HG03457 (cell line): ENCODE results near the gene CD40LG.

Experiments used
- ATAC-seq: cut with Tn5 transposase; IDR thresholded peaks from one replicate; pipeline ENCODE4 v1.9.1; 2021; ENCODE audit warnings: moderate number of reproducible peaks; ENCODE audit not compliant: unreplicated experiment

Gene CD40LG

GRCh38 chrX:136646602-136647239 lies 1.2 kb upstream of the CD40LG start:
- ATAC-seq: no peak

GRCh38 chrX:136650811-136651210 lies 2.9 kb downstream of the CD40LG start:
- ATAC-seq: no peak

- no peak for ATAC-seq
These were observed 5.1 kb downstream of the CD40LG start for GRCh38 chrX:136652822-136653723.

GRCh38 chrX:136656361-136656964 lies 8.5 kb downstream of the CD40LG start:
- ATAC-seq: no peak

- ATAC-seq: no peak
These were observed 10.2 kb downstream of the CD40LG start for GRCh38 chrX:136658151-136658550.

DNA sequence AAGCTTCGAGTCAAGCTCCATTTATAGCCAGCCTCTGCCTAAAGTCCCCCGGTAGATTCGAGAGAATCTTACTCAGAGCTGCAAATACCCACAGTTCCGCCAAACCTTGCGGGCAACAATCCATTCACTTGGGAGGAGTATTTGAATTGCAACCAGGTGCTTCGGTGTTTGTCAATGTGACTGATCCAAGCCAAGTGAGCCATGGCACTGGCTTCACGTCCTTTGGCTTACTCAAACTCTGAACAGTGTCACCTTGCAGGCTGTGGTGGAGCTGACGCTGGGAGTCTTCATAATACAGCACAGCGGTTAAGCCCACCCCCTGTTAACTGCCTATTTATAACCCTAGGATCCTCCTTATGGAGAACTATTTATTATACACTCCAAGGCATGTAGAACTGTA lies 11.2 kb downstream of the CD40LG start:
- ATAC-seq: no peak

DNA sequence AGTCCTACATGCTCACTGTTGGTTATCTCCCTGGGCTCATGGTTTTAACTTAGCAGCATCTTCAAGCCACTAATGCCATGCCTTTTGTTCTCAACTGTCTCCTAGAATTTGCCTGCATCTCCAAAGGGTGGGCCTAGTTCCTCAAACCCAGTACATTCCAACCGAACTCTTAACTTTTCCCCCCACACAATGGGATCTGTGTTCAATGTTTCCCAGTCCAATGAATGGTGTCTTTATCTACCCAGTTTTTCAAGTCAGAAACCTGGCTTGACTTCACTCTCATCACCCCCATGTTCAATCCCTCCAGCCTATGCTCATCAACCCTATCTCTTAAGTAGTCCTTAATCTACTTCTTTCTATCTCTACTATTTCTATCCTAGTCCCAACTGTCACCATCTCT lies 12.9 kb downstream of the CD40LG start:
- no peak for ATAC-seq

DNA sequence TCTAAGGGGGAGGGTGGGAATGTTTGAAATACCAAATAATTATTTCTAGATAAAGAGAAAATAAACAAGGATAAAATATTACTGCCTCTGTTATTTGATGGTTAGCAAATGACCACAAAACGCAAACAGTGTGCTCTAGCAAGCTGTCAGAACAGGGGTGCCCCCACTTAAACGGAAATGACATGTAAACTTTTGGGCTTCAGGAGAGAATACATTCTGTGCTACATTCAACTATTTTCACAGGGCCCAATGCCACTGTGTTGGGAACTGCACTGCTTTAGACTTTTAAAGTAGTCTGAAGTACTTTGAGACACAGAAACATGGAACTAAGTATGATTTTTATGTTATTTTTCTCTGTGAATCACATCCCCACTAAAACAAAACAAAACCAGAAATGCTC lies 14.1 kb downstream of the CD40LG start:
- no peak for ATAC-seq

GRCh38 chrX:136662976-136663375 lies 15.0 kb downstream of the CD40LG start:
- no peak for ATAC-seq

DNA sequence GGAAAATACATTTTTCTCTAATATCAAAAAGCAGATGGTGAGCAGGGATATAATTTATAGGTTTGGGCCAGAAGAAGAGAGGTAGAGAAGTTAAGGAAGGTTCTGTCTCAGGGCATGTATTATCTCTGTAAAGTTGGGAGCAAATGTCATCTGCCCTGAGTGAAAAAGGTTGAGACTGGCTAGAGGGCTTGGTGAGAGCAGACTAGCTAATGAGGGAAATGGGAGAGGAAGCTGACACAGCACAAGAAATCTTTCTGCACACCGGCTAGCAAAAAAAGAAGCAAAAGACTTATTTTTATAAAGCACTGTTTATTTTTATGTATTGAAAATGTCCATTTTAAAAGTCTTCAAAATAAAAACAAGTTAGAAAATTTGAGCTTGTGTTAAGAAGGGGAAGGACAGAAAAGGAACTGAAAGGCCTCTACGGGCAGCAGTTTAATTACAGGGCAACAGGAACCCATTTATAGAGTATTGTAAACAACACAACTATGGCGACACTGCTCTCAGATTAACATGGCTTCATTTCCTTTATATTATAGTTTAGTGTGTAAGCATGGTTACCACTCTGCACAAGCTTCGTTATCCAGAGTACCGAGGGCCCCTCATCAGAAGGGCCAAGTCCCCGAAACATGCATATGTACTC lies 17.4 kb downstream of the CD40LG start:
- ATAC-seq: no peak

GRCh38 chrX:136666088-136666487 lies 18.1 kb downstream of the CD40LG start:
- no peak for ATAC-seq

GRCh38 chrX:136667446-136668168 lies 19.6 kb downstream of the CD40LG start:
- no peak for ATAC-seq

GRCh38 chrX:136671006-136671610 lies 23.1 kb downstream of the CD40LG start:
- ATAC-seq: no peak

DNA sequence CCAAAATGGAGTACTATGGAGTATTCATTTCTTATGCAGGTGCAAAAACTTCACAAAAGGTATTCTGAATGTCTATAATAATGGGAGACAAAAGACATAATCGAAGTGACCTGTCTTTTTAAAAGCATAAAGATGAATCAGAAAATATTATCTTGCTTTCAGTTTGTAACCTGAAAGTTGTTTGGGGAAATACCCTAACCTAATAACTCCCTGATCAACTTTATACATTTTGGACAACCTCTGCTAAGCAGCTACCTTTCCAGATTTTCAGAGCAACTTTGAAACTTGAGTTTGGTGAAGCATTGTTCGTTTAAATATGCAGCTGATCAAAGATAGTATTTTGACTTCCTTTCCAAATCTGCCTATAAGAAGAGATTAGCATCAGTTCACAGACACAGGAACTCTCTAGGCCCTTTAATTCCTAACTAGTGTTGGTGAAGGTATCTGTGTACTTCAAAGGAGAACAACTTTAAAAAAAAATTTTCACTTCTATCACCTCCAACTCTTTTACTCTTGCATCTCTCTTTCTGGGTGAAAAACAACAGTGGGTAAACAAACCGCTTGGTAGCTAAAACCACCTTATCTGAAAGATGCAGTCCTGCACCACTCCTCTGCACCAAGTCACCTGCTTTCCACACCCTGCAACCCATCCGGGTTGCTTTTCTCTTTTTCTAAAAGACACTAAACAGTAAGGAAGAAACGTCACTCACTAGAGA lies 26.5 kb downstream of the CD40LG start:
- ATAC-seq: no peak

DNA sequence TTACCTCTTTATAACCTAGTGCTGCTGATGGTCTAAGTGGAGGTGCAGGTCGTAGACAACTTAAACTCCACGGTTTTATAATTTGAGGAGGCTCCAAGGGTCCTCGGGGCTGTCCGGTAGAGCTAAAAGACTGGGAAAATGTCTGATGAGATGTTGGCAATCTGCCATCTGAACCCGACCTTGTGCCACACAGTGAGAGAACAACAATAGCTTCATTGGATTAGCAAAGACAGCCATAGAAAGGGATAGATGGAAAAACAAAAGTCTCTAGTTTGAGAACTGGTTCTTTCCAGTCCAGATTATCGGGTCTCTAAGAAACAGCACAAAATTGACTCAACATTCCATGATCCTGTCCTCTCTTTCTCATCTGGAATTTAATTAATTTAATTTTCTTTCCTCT lies 31.6 kb downstream of the CD40LG start:
- no peak for ATAC-seq

DNA sequence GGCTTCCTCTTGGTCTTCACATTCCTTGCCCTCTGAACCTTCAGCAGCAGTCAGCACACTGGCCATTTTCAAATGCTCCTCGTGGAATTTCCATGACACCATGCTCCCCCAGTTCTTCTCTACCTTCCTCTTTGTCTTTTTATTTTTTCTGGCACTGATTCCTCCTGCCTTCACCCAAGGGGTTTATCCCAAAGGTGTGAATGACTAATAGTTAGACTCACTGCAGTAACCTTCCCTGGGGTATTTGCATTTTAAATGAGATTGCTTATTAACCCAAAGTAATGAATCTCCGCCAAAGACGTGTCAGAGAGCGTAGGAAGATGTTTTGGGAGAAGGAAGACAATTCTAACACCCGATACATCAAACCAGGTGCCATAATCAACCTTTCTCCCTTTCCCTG lies 36.2 kb downstream of the CD40LG start:
- ATAC-seq: no peak

GRCh38 chrX:136687457-136687856 lies 39.5 kb downstream of the CD40LG start:
- no peak for ATAC-seq

DNA sequence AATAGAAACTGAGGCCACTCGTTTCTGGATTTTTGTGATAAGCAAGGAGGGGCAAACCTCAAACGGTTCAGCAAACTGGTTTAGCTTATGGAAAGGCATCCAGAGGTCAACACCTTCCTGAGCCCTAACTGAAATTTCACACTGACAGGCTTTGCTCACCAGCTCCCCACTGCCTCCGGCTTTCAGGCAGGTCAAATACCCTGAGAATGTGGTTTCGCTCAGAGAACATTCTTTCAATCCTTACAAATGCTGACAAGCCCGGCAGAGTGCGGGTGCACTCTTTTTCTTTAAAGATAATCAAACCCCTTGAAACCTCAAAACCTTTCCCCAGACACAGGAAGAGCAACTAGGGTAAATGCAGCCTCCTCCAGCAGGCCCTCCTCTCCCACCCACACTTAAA lies 41.5 kb downstream of the CD40LG start:
- no peak for ATAC-seq

- peak; percentile 44 for ATAC-seq
These were observed 43.3 kb downstream of the CD40LG start for GRCh38 chrX:136691028-136691809.
